Common myeloid progenitor, CD34-positive (primary cell): ENCODE measurements around the gene BASP1.

ENCODE experiments used
- CTCF ChIA-PET: fragments of 350-600 bp; sonication (Branson Sonifier 250); formaldehyde crosslinking; loops from one replicate; lab custom pipeline; 2021; ENCODE audit warnings: antibody characterized with exemption; lab: Charles Lee
- POLR2A ChIA-PET: fragments of 350-600 bp; sonication (Branson Sonifier 250); formaldehyde crosslinking; loops from one replicate; lab custom pipeline; 2021; ENCODE audit warnings: antibody characterized with exemption; lab: Charles Lee
- DNase-seq, 3 donors: peaks; one replicate each; pipeline versions ENCODE4 v3.0.0 to v3.0.0-alpha.2; 2013
- H3K27ac ChIP-seq, 2 experiments: 1 replicate in 1 of 2; 2 replicates in 1 of 2; pipeline ENCODE4 v1.7.0; 2013; ENCODE audit warnings: inconsistent platforms in 2 of 2, low read length in 2 of 2, mild to moderate bottlenecking in 2 of 2, low read depth in 1 of 2, moderate library complexity in 1 of 2; ENCODE audit not compliant: severe bottlenecking in 2 of 2, insufficient read depth in 1 of 2, poor library complexity in 1 of 2
- H3K27me3 ChIP-seq, 5 experiments: replicated peaks in 2 of 5; 1 replicate in 3 of 5; 2 replicates in 2 of 5; pipeline versions ENCODE4 v1.6.1 to v1.7.0; 2013; ENCODE audit warnings: low read length in 4 of 5, mild to moderate bottlenecking in 2 of 5, moderate library complexity in 2 of 5, inconsistent platforms in 1 of 5; ENCODE audit not compliant: insufficient read depth in 5 of 5, control insufficient read depth in 4 of 5
- H3K36me3 ChIP-seq, 4 experiments: 1 replicate in 2 of 4; 2 replicates in 2 of 4; pipeline versions ENCODE4 v1.6.1 to v1.7.0; 2013; ENCODE audit warnings: low read length in 3 of 4, control low read depth in 1 of 4, mild to moderate bottlenecking in 1 of 4; ENCODE audit not compliant: control insufficient read depth in 4 of 4, insufficient read depth in 4 of 4
- H3K4me1 ChIP-seq, 4 experiments: 1 replicate in 3 of 4; 2 replicates in 1 of 4; pipeline versions ENCODE4 v1.6.1 to v1.7.1; 2013; ENCODE audit warnings: low read length in 3 of 4, mild to moderate bottlenecking in 3 of 4, control low read depth in 1 of 4, inconsistent platforms in 1 of 4, moderate library complexity in 1 of 4; ENCODE audit not compliant: control insufficient read depth in 4 of 4, insufficient read depth in 4 of 4; ENCODE audit errors: control extremely low read depth in 1 of 4
- H3K4me3 ChIP-seq, 7 experiments: 1 replicate in 4 of 7; 2 replicates in 3 of 7; pipeline versions ENCODE4 v1.5.1 to v1.7.0; 2013; ENCODE audit warnings: mild to moderate bottlenecking in 7 of 7, low read length in 6 of 7, moderate library complexity in 6 of 7, inconsistent platforms in 2 of 7, low read depth in 2 of 7, control low read depth in 1 of 7; ENCODE audit not compliant: insufficient read depth in 4 of 7, control insufficient read depth in 1 of 7; ENCODE audit errors: extremely low read depth in 1 of 7
- H3K9me3 ChIP-seq, 5 experiments: 1 replicate in 4 of 5; 2 replicates in 1 of 5; pipeline versions ENCODE4 v1.6.1 to v1.7.1; 2013; ENCODE audit warnings: low read length in 4 of 5, mild to moderate bottlenecking in 2 of 5, inconsistent platforms in 1 of 5, low read depth in 1 of 5, moderate library complexity in 1 of 5; ENCODE audit not compliant: control insufficient read depth in 4 of 5, insufficient read depth in 2 of 5; ENCODE audit errors: control extremely low read depth in 1 of 5
- WGBS: methylation state at CpG from one replicate; pipeline ENCODE4 v1.1.5; 2013; ENCODE audit not compliant: insufficient coverage; 5-methylcytosine and 5-hydroxymethylcytosine counted together

The BASP1 gene

GRCh38 chr5:17204133-17204489, 13.3 kb upstream of the BASP1 start:
- H3K4me3 ChIP-seq, result no peak overlapping the region
- CTCF ChIA-PET, result interaction anchor here (0.6 to 2.7 kb wide), 9 partner anchors 8 to 909 kb away, joined by 3 to 14 read pairs (median 4); no protein-coding TSS in a partner anchor
- H3K27ac ChIP-seq, result no peak overlapping the region
- no peaks in the 10 kb centered on the region for H3K4me1 ChIP-seq
- no peak for DNase-seq
- POLR2A ChIA-PET, result no interaction called here
- no peaks in the 10 kb centered on the region for H3K9me3 ChIP-seq
- H3K27me3 ChIP-seq, result peaks cover 0 to 3% (median 1%) of the 10 kb centered on the region in 5 experiments
- H3K36me3 ChIP-seq, result no peaks in the 10 kb centered on the region
- 90% methylated on average over 5 of the region's 6 CpGs for WGBS

- Histone ChIP-seq H3K4me1 (no peaks in the 10 kb centered on the region), H3K9me3 (no peaks in the 10 kb centered on the region), H3K36me3 (no peaks in the 10 kb centered on the region), H3K4me3 (no peak overlapping the region), H3K27me3 (peaks cover 0 to 3% (median 1%) of the 10 kb centered on the region in 5 experiments), H3K27ac (no peak overlapping the region)
- CTCF ChIA-PET, result no interaction called here
- DNase-seq, result no peak
- POLR2A ChIA-PET, result no interaction called here
These were observed 11.4 kb upstream of the BASP1 start for GRCh38 chr5:17206021-17206420.

- H3K9me3 ChIP-seq, result no peaks in the 10 kb centered on the region
- peaks cover 2 to 11% (median 9%) of the 10 kb centered on the region in 4 experiments for H3K4me1 ChIP-seq
- H3K36me3 ChIP-seq, result no peaks in the 10 kb centered on the region
- 94% methylated on average over 2 of the region's 4 CpGs for WGBS
- peaks cover 0 to 3% (median 0%) of the 10 kb centered on the region in 5 experiments for H3K27me3 ChIP-seq
- POLR2A ChIA-PET, result no interaction called here
- DNase-seq, result no peak
- no peak overlapping the region for H3K27ac ChIP-seq
- no peak overlapping the region for H3K4me3 ChIP-seq
- CTCF ChIA-PET, result no interaction called here
These were observed 5.2 kb upstream of the BASP1 start for GRCh38 chr5:17212191-17212590.

- Histone ChIP-seq H3K9me3 (no peaks in the 10 kb centered on the region), H3K27ac (no peak overlapping the region), H3K27me3 (peaks cover 0 to 3% (median 0%) of the 10 kb centered on the region in 5 experiments), H3K4me3 (no peak overlapping the region), H3K4me1 (peaks cover 2 to 13% (median 10%) of the 10 kb centered on the region in 4 experiments), H3K36me3 (no peaks in the 10 kb centered on the region)
- 80% methylated on average over 1 of the region's 3 CpGs for WGBS
- ChIA-PET CTCF (interaction anchor here (0.9 to 4.9 kb wide), 3 partner anchors 901 to 1103 kb away, joined by 4 to 67 read pairs (median 28); no protein-coding TSS in a partner anchor), POLR2A (no interaction called here)
- no peak for DNase-seq
These were observed 4.4 kb upstream of the BASP1 start for GRCh38 chr5:17212996-17213395.

- Histone ChIP-seq H3K36me3 (no peaks in the 10 kb centered on the region), H3K27me3 (peaks cover 0 to 3% (median 0%) of the 10 kb centered on the region in 5 experiments), H3K4me1 (peaks cover 2 to 21% (median 14%) of the 10 kb centered on the region in 4 experiments), H3K9me3 (no peaks in the 10 kb centered on the region), H3K27ac (no peak overlapping the region), H3K4me3 (no peak overlapping the region)
- CTCF ChIA-PET, result interaction anchor here (0.7 to 4.9 kb wide), 5 partner anchors 900 to 1104 kb away, joined by 3 to 67 read pairs (median 28); no protein-coding TSS in a partner anchor
- POLR2A ChIA-PET, result no interaction called here
- no peak for DNase-seq
- no CpG with 5 or more reads among the region's 2 CpGs for WGBS
These were observed 3.5 kb upstream of the BASP1 start for GRCh38 chr5:17213938-17214337.

- POLR2A ChIA-PET, result no interaction called here
- Histone ChIP-seq H3K4me3 (no peak overlapping the region), H3K9me3 (no peaks in the 10 kb centered on the region), H3K36me3 (no peaks in the 10 kb centered on the region), H3K4me1 (peaks cover 12 to 22% (median 15%) of the 10 kb centered on the region in 4 experiments), H3K27me3 (peaks cover 0 to 3% (median 0%) of the 10 kb centered on the region in 5 experiments), H3K27ac (no peak overlapping the region)
- CTCF ChIA-PET, result interaction anchor here (0.6 to 4.9 kb wide), 17 partner anchors 11 to 1103 kb away, joined by 3 to 67 read pairs (median 9); no protein-coding TSS in a partner anchor
- no peak for DNase-seq
- WGBS, result 100% methylated on average over 2 of the region's 2 CpGs
These were observed 2.5 kb upstream of the BASP1 start for GRCh38 chr5:17214893-17215292.

- Histone ChIP-seq H3K27ac (no peak overlapping the region), H3K4me1 (peaks cover 13 to 22% (median 15%) of the 10 kb centered on the region in 4 experiments), H3K27me3 (peaks cover 0 to 3% (median 0%) of the 10 kb centered on the region in 5 experiments), H3K9me3 (no peaks in the 10 kb centered on the region), H3K36me3 (no peaks in the 10 kb centered on the region), H3K4me3 (no peak overlapping the region)
- WGBS, result no CpG with 5 or more reads among the region's 2 CpGs
- CTCF ChIA-PET, result interaction anchor here (0.6 to 4.9 kb wide), 25 partner anchors 11 to 1100 kb away, joined by 3 to 67 read pairs (median 4); no protein-coding TSS in a partner anchor
- POLR2A ChIA-PET, result no interaction called here
- no peak for DNase-seq
These were observed 2.1 kb upstream of the BASP1 start for GRCh38 chr5:17215361-17215760.
